SKM-1 treated with dmso at 0.1 percent for 144 hours (cell line): ENCODE data around the gene INPP5F.
"Not testable (repeated sequence)": the region's sequence is repeated elsewhere in the genome, so short reads cannot be mapped to it uniquely, and the experiment has no call there.

Experiments used
- DNase-seq: peaks from one replicate; lab custom pipeline; 2025; ENCODE audit not compliant: unreplicated experiment; lab: John Stamatoyannopoulos, UW

INPP5F gene

DNA sequence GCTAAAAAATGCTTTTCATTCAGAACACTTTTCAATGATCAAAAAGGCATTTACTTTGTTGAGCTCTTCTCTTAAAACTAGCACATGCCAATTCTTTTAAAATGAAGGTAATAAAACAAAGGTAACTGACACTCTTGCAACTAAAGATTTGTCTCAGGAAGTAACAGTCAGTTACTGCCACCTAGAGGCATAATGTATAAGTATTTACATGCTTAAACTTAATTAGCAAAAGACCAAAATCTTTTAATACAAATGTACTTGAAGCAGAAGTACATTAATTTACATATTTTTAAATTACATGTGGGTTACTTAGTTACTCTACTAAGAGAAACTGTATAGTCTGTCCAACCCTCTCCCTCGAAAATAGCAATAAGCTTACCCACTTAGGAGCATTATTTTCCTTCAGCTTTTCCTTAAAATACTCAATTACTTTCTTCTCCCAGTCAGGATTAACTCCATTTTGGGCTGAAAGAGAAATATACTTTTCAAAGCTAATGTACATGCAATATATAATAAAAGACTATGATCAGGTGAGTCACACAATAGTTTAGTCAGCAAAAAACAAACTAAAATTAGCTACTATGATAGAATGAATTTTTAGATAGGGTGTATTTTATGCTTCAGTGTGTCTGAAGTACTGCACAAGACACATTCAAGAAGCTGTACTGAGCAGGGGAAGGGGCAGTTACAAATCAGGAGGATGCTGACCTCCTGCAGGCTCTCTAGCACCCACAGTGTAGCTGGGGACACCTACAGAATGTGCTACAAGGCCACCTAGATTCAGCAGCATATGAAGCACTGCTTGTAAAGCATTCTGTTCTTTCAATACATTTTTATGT lies 133.8 kb downstream of the INPP5F start:
- DNase-seq, result peak; percentile 19

- DNase-seq, result no peak
These were observed 135.2 kb downstream of the INPP5F start for GRCh38 chr10:119860866-119861607.

DNA sequence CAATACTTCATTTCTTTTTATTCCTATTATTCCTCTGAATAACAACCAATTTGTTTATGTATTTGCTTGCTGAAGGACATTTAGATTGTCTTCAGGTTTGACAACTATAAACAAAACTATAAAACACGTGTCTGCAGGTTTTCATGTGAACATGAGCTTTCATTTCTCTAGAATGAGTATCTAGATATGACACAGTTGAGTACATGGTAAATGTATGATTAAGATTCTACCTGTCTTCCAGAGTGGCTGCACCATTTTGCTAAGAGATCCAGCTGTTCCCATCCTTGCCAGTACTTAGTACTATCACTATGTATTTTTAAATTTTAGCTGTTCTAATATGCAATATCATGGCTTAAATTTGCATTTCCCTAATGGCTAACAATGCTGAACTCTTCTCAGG lies 136.7 kb downstream of the INPP5F start:
- no peak for DNase-seq

DNA sequence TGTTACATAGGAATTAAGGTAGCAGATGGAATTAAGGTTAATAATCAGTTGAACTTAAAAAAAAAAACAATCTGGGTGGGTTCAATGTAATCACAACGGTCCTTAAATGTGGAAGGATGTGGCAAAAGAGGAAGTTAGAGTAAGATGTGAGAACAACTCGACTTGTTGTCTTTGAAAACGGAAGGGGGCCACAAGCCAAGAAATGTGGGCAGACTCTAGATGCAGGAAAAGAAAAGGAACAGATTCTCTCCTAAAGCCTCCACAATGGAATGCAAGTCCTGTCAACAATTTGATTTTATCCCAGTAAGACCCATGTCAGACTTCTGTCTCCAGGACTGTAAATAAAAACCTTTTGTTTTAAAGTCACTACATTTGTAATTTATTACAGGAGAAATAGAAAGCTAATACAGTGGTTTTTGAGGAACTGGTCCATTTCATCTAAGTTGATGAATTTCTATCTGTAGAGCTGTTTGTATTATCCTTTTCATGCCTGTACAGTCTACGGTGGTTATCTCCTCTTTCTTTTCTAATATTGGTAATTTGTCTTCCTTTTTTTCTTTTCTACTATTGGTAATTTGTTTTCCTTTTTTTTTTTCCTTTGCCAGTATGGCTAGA lies 138.2 kb downstream of the INPP5F start:
- DNase-seq, result peak; percentile 7

GRCh38 chr10:119865699-119866240 lies 139.9 kb downstream of the INPP5F start:
- DNase-seq, result no peak

DNA sequence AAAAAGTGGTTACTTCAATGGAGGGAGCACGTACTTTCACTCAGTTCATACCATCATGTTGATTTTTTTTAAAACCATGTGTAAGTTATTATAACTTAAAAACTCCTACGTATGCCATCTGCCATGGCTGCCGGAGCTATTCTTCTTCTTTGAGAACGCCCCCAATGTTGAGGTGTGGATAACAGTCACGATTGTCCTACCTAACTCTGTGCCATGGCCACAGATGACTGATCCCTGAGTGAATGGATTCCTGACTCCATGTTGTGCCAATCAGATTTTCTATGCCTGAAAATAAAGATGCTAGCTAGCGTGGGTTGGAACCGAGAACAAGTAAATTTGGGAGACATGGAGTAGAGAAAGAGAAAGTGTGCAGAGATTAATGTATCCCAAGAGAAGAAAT lies 141.5 kb downstream of the INPP5F start:
- DNase-seq, result no peak

DNA sequence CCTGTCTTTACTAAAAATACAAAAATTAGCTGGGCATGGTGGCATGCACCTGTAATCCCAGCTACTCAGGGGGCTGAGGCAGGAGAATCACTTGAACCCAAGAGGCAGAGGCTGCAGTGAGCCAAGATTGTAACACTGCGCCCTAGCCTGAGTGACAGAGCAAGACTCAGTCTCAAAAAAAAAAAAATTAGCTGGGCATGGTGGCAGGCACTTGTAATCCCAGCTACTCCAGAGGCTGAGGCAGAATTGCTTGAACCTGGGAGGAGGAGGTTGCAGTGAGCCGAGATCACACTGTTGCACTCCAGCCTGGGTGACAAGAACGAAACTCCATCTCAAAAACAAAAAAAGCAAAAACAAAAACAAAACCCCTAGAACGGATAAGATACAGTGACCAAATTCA lies 143.5 kb downstream of the INPP5F start:
- not testable (repeated sequence) for DNase-seq

GRCh38 chr10:119871881-119872609 lies 146.2 kb downstream of the INPP5F start:
- peak; percentile 80 for DNase-seq

- no peak for DNase-seq
These were observed 146.7 kb downstream of the INPP5F start, which contains the start of gene MCMBP for GRCh38 chr10:119872610-119872859. Gene MCMBP (minus strand): TSS chr10:119872843. CDS start chr10:119872584, 259 bp downstream.

DNA sequence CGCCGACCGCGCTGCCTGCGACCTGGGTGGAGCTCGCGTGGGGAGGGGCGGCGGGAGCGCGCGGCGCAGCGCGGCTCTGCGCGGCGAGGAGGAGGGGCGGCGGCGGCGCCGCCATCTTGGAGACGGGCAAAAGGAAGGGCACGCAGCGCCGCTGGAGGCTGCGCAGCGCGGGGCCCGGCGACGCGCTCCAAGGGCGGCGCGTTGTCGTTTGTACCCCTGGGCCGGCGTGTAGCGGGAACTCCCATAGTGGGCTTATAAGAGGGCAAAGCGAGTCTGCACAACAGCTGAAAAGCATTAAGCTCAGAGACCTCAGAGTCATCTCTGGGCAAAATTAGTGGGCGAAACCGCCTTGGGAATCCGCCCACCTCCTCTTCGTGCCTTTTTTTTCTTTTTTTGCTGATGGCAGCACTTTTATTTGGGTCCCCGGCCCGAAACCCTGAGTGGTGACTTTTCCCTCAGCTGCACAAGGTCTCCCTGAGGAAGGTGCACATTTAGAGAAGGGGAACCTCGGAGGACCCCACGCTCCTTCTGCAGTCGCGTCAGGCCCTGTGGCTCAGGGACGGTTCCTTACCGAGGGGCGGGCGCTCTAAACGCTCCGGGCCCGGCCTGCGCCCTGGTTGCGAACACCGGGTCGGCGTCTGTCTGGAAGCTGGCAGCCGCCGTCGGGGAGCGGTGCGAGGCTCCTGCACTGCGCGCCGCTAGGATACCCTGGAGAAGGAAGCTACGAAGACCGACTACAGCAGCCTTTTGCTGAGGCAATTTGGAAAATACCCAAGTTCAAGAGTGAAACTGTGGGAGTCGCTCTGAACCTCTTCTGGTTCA lies 147.2 kb downstream of the INPP5F start:
- peak; percentile 81 for DNase-seq

GRCh38 chr10:119878524-119878923 lies 152.7 kb downstream of the INPP5F start:
- no peak for DNase-seq
